GM18508 (cell line): ENCODE results near the gene GCK.

Source experiments
- ATAC-seq: cut with Tn5 transposase; IDR thresholded peaks from one replicate; pipeline ENCODE4 v1.9.1; 2021; ENCODE audit warnings: moderate number of reproducible peaks; ENCODE audit not compliant: insufficient read depth, unreplicated experiment

Gene GCK

GRCh38 chr7:44108768-44109750 lies 80.2 kb downstream of the GCK start:
- ATAC-seq, result no peak

DNA sequence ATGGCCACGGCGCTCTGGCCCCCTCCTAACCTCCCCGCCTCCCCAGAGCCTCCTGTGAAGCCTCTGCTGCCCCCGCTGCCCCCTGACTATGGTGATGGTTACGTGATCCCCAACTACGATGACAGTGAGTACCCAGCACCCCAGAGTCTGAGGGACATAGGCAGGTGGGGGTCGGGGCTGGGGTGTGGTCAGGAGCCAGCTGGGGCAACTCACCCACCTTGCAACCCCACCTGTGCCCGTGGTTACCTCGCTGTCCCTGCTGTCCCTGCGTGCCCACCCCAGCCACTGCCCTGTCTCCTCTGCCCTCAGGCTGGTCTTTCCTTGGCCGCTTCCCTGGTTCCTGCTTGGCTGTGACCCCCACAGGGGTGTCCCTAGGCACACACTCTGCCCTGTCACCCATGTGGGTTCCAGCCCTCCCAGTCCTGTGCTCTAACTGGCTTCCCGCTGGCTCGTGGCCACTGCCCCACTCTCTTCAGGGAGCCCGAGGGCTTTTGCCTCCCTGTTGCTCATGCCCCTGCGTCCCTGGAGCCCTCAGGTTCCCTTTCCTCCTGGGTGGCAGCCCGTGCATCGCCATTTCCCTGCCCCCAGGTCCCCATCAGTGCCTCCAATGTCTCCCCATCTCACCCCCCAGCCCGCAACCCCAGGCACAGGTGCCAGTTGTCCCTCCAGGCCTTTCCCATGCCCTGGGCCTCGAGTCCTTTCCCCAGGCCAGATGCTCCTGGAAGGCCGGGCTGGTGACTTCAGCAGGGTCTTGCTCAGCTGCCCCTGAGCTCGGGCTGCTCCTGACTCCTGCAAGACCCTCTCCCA lies 81.1 kb downstream of the GCK start:
- no peak for ATAC-seq

DNA sequence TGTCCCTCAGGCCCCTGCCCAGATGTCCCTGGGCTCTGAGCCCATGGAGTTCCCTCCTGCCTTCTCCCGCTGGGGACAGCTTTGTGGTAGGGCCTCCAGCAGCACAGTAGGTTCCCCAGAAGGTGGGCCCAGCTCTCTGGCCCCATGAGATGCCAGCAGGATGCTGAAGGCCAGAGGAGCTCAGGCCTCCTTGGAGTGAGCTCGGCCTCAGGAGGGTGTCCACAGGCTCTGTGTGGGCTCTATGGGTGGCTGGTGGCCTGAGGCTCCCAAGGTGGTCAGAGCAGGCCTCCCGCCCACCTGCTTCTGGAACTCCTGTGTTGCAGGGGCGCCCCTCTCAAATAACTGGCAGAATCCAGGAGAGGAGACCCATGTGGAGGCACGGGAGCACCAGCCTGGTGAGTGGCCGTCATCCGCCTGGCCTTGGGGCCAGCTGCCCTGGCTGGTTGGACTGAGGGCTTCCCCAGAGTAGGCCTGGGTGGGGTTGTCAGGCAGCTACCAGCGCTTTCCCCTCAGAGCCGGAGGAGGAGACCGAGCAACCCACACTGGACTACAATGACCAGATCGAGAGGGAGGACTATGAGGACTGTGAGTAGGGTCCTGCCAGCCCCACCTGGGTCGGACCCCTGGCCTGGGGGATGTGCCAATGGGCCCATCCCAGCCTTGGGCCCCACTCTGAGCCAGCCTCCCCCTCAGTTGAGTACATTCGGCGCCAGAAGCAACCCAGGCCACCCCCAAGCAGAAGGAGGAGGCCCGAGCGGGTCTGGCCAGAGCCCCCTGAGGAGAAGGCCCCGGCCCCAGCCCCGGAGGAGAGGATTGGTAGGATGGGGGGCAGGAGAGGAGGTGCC lies 81.9 kb downstream of the GCK start:
- ATAC-seq, result no peak

DNA sequence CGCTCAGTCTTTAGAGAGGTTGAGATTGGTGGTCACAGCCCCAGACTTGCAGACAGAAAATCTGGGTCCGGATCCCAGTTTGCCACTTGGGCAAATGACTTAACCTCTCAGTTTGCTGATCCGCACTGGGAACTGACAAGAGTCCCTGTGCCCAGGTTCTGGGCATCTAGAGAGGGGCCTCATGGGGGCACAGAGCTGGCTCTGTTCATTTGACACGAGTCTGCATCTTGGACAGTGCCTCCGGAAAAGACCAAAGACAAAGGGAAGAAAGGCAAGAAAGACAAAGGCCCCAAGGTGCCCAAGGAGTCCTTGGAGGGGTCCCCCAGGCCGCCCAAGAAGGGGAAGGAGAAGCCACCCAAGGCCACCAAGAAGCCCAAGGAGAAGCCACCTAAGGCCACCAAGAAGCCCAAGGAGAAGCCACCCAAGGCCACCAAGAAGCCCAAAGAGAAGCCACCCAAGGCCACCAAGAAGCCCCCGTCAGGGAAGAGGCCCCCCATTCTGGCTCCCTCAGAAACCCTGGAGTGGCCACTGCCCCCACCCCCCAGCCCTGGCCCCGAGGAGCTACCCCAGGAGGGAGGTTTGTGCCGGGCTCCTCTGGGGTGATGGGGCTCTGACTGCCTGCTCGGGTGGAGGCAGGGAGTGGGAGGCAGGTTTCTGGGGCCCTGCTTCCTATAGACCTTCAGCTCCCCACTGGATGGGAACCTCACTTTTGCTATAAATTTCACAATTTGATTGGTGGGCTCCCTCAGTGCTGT lies 82.8 kb downstream of the GCK start:
- ATAC-seq, result no peak

DNA sequence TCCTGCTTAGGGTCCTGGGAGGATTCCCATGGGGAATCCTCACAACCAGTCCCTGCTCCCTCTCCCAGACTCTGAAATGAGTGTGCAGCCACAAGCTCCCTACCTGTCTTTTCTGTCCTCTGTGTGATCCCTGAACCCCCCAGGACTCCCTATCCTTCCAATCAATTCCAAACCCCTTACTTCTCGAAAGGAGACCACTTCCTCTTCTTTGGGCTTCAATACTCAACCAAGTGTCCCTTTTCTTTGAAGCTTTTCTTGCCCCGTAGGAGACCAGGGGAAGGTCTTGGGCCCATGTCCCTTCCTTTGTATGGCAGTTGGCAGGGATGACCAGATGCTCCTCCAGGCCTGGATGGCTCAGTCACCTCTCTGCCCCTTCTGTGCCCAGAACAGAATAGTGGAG lies 83.4 kb downstream of the GCK start:
- no peak for ATAC-seq

GRCh38 chr7:44104860-44105771 lies 84.1 kb downstream of the GCK start:
- no peak for ATAC-seq

GRCh38 chr7:44103923-44104859 lies 85.0 kb downstream of the GCK start, which contains the start of gene AEBP1:
TSS of gene AEBP1 (plus strand) at chr7:44104345. CDS start at chr7:44104666, 321 bp downstream.
- no peak for ATAC-seq

DNA sequence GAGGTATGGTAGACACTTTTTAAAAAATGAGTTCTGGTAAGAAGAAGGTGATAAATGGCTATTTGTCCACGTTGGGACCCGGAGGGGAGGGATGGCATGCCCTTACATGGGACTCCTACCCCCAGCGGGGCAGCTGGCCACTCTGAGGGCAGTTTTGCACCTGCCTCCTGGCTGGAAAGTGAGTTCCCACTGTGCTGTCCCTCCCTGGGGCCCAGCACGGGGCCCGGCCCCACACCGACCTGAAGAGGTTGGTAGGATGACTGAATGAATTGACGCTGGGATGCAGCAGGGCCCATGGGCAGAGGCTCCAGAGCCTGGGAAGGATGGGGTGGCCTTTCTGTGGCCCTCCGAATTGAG lies 85.7 kb downstream of the GCK start:
- no peak for ATAC-seq

DNA sequence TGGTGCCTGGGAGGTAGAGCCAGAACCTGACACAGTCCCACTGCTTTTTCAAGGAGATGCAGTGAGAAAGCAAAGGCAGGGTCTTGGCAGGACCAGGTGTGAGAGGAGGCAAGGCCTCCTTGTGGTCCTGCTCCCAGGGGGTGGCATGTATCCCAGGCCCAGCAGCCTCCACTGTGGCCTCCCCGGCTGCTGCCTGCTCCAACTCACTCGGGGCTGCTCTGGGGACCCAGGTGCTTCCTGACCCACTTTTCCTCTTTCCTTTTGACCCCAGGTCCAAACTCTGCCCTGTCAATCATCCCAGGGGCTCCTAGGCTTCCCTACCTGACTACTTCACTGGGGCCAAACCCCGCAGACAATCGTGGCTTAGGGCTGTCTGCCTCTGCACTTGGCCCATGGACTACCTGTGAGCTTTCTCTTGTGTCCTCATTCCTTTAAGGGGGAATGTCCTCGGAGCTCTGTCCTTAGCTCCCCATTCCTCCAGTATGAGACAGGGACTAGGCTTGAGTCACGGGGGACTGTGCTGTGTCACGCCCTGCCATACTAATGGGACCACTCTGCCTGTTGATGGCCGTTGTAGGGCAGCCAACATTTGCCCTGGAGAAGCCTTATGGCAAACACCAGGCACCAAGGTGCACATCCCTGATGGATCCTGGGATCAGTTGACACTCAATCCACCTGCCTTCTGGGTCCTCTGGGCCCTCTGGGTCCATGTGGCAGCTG lies 86.2 kb downstream of the GCK start:
- ATAC-seq, result no peak

- ATAC-seq, result no peak
Observed at GRCh38 chr7:44101966-44102845, 87.0 kb downstream of the GCK start.

GRCh38 chr7:44101303-44101965 lies 87.8 kb downstream of the GCK start:
- no peak for ATAC-seq

GRCh38 chr7:44100458-44101302 lies 88.6 kb downstream of the GCK start:
- ATAC-seq, result no peak

GRCh38 chr7:44099669-44100068 lies 89.6 kb downstream of the GCK start:
- no peak for ATAC-seq
